Measurements from ENCODE around the gene NSMF.
A peak's percentile ranks its signal among the peaks of the same experiment; 100 is the strongest.
"Not testable (repeated sequence)": the region's sequence is repeated elsewhere in the genome, so short reads cannot be mapped to it uniquely, and the experiment has no call there.

Gene NSMF

DNA sequence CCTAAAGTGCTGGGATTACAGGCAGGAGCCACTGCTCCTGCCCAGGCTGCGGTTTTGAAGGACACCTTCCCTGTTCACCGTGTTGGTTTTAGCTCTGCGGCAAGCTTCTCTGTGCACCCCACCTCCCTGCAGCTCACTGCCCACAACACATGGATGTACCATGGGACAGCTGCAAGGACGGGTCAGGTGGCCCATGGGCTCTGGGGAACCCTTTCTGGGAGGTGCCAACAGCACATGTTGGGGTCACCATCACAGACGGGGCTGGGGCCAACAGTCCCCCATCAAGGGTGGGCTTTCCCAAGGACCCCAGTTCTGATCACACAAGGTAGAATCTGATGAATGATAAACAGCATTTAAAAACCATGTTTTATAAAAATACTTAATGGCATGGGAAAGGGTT lies 43.7 kb downstream of the NSMF start:
- no peak for DNase-seq (ENCODE audit: low read depth, low spot score)

DNA sequence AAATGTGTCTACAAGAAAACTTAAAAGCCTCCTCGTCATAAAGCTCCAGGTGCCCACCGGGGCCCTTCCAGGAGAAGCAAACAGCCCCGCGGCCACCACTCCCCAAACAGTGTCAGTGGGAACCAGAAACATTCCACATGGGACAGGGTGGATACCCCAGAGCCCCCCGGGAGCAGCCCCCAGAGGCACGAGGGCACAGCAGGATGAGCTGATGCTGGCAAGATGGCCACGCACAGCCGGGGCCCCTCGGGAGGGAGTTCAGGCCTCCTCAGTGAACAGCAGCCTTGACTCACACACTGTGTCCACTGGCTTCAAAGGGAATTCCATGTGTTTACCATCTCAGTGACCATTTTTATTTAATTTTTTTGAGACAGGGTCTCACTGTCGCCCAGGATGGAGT lies 46.7 kb downstream of the NSMF start:
- no peak for DNase-seq (ENCODE audit: low read depth, low spot score)

DNA sequence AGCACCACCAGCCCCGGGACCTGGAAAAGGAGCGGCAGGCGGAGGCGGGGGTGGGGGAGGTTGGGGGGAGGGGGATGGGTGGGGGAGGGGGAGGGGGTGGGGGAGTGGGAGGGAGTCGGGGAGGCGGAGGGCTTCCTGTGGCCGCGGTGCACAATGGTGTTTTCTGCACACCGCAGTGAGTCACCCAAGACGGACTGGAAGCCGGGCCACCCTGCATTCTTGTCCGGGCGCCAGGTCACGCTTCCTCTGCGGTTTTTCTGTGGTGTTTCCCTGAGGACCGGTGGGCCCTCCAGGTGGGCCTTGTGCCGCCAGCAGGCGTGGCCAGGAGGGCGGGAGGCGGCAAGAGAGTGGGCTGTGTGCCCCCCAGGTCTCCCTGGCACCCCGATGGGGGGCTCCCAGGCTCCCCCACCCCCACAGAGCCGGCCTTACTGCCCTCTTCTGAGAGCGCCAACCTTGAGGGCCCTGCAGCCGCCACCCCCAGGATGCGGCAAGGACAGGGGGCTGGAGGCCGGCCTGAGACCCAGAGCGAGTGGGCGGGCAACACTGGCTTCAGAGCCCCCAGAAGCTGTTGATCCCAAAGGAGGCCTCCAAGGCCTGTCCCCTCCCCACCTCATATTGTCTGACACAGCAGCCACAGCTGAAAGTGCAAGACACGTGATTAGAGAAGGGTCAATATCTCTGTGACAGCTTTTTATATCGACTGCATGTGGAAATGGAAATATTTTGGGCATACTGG lies 47.3 kb downstream of the NSMF start:
- peak; percentile 56 for DNase-seq (ENCODE audit: low read depth, low spot score)

DNA sequence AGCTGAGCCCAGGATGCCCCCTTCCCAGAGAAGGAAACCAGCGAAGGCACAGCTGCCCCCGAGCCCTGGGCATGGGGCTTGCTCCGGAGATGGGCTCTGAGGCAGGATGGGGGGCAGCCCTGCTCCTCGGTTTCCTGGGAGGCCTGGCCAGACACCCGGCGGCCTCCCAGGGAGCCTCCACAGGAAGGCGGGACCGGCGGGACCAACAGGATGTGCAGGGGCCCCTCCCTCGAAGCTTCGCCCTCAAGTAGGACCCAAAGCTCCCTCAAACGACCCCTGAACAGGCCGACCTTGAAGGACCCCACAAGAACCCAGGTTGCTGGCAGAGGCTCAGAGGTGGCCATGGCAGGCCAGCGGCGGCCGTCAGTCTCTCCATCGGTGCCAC lies 47.9 kb downstream of the NSMF start:
- no peak for DNase-seq (ENCODE audit: low read depth, low spot score)

DNA sequence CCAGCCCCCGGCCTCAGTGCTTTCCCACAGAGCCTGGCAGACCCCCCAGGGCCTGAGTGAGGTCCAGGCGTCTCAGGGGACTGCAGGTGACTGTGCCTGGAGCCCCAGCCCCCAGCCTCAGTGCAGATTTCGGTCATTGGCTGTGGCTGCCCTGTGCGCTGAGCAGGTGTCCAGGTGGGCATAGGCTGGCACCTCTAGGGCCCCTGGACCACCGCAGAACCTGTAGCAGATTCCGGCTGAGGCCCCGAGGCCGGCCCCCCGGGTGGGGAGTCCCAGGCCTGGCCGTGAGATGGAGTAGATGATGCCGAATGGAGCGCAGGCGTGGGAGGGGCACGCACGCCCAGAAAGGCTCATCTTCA lies 48.3 kb downstream of the NSMF start:
- no peak for DNase-seq (ENCODE audit: low read depth, low spot score)

DNA sequence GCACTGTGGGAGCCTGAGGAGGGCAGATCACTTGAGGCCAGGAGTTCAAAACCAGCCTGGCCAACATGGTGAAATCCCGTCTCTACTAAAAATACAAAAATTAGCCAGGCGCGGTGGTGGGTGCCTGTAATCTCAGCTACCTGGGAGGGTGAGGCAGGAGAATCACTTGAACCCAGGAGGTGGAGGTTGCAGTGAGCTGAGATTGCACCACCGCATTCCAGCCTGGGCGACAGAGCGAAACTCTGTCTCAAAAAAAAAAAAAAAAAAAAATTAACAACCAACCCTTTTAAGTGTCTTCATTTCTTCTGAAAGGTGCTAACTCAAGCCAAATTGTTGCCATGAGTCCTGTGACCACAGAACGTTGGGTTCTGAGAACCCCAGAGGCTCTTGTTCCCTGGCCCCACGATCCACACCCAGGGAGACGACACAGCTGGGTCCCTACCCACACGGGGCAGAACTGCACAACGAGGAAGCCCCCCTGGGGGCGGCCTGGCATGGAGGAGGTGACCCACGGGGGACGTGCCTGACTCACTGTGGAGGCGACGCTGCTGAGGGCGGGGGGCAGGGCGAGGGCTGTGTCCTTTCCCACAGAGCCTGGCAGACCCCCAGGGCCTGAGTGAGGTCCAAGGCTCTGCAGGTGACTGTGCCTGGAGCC lies 48.8 kb downstream of the NSMF start:
- not testable (repeated sequence) for DNase-seq (ENCODE audit: low read depth, low spot score)

DNA sequence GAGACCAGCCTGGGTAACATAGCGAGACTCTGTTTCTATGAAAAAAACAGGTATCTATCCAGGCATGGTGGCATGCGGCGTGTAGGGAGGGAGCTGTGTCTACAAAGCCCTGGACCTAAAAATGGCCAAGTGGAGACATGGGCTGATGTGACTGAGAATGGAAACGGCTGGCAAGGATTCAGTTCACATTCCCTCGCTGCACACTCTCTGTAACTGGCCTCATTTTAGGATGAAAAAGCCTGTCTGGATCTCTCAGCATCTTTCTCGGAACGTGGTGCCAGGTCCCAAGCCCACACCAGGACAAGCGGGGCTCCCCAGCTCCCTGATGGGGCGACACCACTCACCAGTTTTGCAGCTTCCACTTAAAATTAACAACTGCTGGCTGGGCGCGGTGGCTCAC lies 49.6 kb downstream of the NSMF start:
- DNase-seq (ENCODE audit: low read depth, low spot score), result no peak

DNA sequence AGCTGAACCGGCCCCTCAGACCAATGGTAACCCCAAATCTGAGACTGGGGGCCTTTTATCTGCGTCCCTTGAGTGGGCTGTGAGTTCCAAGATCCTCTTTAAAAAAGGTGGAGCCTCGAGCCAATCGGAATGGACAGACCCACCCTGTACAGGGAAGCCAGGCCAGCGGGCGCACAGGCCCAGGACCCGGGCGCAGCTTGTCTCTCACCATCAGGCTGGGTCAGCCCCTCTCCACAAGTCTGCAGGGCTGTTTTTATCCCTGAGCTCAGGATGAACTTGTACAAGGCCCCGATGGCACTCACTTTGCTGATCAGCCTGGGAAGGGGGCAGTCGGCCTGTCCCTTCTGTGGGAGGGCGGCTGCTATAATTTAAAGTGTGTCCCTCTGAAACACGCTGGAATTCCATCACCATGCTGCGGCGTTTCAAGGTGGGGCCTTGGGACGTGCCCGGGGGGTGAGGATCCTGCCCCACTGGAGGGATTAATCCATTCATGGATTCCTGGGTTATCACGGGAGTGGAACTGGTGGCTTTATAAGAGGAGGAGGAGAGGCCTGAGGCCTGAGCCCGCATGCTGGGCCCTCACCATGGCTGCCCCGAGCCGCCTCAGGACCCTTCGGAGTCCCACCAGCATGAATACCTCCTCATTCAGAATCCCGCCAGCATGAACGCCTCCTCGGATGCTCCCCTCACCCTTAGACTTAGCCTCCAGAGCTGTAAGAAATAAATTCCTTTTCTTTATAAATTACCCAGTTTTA lies 50.3 kb downstream of the NSMF start:
- DNase-seq (ENCODE audit: low read depth, low spot score), result no peak

DNA sequence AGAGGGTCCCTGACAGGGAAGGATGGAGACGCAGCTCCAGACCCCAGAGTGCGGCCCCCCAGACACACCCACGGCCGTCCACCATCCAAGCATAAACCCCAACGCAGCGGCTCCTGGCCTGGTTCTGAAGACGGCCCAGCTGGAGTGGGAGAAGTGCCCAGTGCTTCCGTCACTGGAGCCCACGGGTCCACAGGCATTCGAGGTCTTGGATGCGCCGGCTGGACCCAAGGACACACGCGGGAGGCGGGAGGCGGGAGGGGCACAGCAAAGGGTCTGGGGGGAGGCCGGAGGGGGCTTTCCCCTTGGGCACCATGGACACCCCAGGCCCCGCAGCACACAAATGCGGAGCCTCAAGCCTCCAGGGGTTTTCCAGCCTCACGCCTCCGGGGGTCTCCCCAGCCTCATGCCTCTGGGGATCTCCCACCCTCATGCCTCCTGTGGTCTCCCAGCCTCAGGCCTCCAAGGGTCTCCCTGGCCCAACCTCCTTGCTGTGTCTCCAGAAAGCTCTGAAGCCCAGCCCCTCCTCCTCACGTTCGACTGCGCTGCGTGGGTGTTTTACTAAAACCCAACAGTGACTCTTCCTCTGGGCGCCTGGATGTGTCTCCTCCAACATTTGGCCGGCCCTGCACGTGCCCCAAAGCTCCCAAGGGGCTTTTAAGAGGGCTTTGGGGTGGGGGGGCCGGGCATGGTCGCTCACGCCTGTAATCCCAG lies 51.4 kb downstream of the NSMF start:
- no peak for DNase-seq (ENCODE audit: low read depth, low spot score)

DNA sequence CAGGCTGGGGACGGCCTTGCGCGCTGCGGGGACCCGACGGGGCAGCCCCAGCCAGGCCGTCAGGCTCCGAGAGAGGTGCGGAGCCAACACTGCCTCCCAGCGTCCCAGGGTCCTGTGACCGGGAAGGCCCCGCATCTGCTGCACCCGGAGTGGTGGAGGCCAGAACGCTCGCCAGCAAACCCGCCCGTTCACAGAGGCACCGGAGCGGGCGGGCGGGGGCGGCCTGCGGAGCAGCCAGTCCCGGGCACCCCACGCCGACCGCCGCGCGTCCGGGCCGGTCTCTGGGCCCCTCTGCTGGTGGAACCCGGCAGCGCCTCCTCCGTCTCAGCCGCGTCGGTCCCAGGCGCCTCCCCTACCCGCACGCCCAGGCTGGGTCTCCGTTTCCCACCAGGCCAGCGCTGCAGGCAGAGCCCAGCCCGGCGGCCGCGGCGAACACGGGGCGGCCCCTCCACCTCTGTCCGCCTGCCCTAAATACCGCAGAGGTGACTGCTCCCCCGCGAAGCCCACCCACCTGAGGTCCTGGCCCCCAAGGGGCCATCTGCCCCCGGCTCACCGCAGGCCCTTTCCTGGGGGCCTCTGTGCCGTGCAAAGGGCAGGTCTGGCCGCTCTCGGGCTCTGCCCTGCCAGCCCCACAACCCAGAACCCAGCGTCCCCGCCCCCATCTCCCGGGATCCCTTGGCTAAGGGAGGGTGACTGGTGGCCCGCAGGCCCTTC lies 52.1 kb downstream of the NSMF start:
- no peak for DNase-seq (ENCODE audit: low read depth, low spot score)

DNA sequence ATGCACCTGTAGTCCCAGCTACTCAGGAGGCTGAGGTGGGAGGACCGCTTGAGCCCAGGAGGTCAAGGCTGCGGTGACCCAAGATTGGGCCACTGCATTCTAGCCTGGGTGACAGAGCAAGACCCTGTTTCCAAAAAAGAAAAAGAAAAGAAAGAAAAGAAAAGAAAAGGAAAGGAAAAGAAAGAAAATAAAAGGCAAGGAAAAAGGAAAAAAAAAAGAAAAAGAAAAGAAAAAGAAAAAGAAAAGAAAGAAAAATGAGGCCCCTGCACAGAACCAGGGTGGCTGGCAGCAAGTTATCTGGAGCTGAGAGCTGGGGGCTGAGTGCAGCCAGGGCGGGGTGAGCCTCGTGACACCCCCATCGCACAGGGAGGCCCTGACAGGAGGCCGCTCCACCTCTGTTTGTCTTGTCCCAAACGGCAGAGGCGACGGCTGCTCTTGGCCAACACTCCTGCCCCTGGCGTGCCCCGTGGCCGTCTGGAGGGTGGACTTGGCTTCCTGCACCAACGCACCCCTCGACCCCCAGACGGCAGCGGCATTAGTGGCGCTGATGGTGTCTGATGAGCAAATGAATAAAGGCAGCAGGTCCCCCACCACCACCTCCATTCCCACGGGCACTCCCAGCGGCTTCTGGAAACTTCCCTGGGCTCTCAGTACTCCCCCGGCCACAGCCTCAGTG lies 52.9 kb downstream of the NSMF start:
- DNase-seq (ENCODE audit: low read depth, low spot score), result no peak

DNA sequence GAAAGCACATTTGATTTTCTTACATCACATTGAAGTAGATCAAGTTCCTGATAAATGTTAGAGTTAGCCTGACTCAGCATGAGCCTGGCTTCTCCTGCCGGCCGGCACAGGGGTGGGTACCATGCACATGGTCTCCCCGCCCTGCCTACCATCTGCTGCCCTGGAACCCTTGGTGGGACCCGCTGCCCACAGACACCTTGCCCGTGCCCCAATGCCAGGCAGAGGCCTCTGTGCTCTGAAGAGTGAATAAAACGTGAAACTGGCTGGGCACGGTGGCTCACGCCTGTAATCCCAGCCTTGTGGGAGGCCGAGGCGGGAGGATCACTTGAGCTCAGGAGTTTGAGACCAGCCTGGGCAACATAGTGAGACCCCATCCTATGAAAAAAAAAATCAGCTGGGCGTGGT lies 53.5 kb downstream of the NSMF start:
- no peak for DNase-seq (ENCODE audit: low read depth, low spot score)

DNA sequence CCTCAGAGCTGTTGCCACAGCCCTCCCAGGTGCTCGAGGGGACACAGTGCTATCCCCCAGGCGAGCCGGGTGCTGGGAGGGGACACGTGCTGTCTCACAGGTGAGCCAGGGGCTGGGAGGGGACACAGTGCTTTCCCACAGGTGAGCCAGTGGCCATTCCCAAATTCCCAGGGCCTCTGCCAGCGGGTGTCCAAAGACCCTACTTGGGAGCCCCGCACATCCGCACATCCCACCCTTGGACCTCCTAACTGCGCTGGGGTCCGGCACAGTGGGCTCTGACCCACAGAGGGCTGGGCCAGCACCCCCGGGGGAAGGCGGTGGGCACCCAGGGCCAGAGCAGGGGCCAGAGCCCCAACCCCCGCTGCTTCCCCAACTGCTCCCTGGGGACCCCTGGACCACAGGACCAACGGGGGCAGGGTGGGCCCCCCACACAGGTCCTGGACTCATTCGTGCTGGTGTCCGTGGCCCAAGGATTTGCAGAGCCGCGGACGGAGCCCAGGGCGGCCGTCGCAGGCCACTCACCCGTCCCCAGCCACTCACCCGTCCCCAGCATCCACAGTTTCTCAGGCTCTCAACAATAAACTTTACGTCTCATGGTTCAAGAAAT lies 54.1 kb downstream of the NSMF start:
- no peak for DNase-seq (ENCODE audit: low read depth, low spot score)

DNA sequence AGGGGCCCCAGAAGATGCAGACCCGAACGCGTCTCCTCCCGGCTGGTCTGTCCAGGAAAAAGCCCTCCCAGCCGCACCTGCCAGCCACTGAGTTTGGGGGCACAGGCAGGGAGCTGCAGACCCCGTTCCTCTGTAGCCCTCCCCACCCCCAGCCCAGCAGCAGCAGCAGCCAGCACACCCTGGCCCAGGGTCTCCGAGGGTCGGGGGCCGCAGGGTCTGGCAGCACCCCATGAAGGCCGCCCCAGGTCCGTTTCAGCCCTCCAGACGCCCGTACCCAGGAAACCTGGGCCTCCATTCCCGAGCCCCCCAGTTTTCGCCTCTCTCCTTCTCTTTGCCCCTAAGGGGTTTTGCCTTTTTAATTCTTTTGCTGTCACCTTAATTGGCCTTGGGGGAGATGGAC lies 55.9 kb downstream of the NSMF start:
- no peak for DNase-seq (ENCODE audit: low read depth, low spot score)

DNA sequence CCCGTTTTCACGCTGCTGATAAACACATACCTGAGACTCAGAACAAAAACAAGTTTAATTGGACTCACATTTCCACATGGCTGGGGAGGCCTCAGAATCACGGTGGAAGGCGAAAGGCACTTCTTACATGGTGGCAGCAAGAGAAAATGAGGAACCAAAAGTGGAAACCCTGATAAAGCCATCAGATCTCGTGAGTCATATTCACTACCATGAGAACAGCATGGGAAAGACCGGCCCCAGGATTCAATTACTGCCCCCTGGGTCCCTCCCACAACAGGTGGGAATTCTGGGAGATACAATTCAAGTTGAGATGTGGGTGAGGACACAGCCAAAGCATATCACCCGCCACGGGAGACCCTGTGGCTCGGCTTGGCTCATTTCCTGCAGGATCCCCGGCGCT lies 56.4 kb downstream of the NSMF start:
- no peak for DNase-seq (ENCODE audit: low read depth, low spot score)

DNA sequence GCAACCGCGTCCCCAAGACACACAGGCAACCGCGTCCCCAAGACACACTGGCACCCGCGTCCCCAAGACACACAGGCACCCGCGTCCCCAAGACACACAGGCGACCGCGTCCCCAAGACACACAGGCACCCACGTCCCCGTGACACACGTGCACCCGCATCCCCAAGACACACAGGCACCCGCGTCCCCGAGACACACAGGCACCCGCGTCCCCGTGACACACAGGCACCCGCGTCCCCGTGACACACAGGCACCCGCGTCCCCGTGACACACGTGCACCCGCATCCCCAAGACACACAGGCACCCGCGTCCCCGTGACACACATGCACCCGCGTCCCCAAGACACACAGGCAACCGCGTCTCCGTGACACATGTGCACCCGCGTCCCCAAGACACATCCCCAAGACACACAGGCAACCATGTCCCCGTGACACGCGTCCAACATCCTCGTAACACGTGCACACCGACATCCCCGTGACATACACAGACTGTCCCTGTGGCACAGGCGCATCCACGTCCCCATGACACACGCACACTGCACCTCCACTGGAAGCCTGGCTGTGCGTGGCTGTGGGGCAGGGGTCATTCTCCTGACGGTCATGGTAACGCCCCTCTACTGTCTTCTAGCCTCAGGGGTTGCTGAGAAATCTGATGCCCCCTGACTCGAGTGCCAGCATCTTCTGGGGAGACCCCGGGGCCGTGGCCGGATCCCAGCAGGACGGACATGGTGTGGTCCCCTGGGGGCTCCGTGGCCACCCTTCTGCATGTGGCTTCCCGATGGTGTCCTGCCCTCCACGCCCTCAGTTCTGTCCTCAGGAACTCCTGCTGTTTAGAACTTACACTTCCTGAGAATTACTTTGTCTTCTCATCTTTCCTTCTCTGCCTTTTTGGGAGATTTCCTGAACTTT lies 60.3 kb downstream of the NSMF start:
- no peak for DNase-seq (ENCODE audit: low read depth, low spot score)

DNA sequence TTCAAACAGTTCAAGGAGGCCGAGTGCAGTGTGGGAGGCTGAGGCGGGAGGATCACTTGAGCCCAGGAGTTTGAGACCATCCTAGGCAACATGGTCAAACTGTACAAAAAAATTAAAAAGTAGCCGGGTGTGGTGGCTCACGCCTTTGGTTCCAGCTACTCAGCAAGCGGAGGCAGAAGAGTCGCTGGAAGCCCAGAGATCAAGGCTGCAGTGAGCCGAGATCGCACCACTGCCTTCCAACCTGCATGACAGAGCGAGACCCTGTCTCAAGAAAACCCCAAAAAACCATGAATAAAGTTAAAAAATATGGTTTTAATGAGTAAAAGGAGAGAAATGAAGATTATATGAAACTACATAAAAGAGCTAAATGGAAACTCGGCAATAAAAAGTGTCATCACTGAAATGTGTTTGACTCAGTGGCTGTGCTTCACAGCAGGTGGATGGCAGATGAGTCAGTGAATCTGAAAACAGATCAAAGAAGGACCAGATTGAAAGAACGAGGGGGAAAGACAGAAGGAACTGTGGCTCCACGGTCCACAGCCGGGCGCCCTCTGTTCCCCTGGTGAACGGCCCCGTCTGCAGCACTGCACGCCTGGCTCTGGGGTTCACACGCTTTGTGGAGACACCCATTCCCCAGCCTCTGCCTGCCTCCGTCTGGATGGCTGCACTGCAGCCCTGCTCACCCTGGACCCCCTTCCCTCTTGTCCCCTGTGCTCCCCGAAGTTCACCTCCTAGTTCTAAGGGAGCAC lies 61.3 kb downstream of the NSMF start:
- DNase-seq (ENCODE audit: low read depth, low spot score), result no peak

All from smooth muscle cell of the brain vasculature (primary cell).